ENCODE measurements around the gene LDB2.
"Not testable (repeated sequence)": the region's sequence is repeated elsewhere in the genome, so short reads cannot be mapped to it uniquely, and the experiment has no call there.

LDB2 gene

DNA sequence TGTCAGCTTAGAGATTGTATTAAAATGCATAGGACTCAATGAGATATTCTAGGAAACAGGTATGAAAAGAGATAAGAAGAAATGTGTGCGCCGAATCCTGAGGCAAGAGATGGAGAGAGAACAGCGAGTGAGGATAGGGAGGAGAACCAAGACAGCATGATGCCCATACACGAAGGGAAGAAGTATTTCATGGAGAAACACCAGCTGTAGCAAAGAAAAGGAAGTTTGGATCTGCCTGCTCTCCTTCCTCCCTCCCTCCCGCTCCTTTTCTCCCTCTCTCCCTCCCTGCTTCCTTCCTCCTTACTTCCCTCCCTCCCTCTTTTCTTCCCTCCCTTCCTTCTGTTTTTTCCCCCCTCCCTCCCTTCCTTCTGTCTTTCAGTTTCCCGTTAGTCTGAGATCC, 353.6 kb downstream of the LDB2 start:
- no peak for DNase-seq (ENCODE audit: low spot score)

DNA sequence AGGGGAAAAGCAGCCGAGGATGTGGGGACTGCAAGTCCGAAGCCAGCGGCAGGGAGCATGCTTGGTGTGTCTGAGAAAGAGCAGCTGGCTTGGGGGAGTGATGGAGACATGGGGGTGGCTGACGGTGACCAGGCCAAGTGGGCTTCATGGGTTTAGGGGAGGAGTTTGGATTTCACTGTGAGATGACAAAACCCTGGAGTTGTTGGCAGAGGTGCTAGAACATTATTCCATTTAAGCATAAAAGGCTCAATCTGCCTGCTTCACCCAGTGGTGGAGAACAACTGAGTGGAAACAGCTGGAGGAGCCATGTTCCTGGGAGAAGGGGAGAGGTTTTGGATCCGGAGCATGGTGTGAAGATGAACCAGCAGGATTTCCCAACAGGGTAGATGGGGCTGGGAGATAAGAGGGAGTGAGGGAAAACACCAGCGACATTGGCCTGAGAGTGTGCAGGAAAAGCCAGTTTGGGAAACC, 354.2 kb downstream of the LDB2 start:
- DNase-seq (ENCODE audit: low spot score), result no peak

DNA sequence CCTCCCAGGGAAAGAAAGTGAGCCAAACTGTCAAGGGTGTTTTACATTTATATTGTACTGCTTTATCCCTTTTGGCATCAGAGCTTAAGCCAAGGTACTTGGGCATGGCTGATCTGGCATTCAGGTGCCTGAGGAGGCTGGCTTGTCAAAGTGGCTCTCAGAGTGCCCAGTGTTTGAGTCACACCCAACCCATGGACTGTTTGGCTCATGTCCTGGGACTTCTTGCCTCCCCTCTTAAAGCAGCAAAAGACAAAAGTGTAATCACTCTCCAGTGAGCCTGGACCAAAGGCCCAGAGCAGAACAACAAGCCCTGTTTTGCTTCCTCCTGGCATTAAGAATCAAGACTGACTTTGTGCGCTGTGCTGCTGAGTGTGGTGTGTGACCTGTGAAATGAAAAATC, 360.5 kb downstream of the LDB2 start:
- no peak for DNase-seq (ENCODE audit: low spot score)

DNA sequence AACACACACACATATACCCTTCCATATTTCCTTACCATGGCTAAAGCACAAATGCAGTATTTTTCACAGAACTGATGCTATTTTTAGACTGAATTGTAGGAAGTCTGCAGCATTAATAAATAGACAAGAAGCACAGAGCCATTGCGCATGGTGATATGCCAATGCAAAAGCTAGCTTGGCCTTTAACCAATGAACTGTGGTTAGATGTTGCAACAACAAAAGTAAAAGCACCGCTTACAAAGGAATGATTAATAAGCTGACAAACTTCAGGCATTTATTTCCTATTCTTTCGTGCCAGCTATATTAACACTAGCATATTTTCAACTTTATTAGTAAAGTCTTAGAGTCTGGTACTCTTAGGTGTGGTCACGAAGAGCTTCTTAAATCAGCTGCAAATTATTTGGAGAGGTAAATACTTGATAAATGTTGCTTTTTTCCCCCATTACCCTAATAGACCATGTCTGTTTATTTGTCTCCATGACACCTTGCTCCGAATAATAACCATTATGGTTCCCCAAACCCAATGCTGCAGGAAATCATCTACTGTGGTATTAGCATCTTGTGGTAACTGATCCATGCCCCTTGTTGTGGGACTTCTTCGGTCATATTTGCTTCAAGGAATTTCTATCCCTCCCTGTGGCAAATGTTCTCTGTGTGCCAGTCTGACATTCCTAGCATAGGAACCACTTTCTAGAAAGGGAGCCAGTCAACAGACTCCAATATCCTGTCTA, 366.0 kb downstream of the LDB2 start:
- DNase-seq (ENCODE audit: low spot score), result no peak

DNA sequence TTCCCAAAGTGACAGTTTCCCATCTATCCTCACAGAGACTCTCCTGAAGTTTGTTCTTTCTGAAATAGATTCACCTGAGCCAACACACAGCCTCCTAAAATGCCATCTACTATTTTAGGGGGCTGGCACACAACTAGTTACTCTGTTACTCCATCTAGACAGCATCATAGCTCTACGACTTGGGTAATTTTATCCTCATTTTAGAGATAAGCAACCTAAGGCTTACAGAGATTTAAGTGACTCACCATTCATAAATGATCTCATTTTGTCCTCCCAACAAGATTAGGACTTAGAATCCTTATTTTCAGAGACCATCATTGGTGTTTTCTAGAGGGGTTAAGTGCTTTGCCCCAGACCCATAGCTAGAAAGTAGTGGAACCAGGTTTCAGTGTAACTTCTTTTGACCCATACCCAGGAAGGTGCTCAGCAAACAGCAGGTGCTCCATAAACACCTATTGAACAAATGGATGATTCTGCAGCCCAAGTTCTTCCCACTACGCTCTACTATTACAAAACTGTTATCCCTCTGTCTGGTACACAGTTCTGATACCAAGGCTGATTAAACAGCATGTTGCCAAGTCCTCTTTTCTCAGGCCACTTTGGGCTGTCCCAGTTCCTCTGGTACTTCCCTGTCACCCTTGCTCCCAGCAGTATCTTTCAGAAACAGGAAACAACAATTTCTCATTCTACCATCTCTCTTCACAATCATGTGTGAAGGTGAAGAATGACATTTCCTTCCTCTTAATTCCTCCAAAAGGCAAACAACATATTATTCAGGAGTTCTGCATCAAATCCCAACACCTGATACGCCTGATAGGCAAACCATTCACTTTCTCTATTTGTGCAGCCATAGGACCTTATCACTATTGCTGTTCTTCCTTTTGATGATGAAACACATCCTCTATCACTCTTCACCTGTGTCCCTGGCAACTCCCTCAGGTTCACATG, 367.5 kb downstream of the LDB2 start:
- DNase-seq (ENCODE audit: low spot score), result no peak

DNA sequence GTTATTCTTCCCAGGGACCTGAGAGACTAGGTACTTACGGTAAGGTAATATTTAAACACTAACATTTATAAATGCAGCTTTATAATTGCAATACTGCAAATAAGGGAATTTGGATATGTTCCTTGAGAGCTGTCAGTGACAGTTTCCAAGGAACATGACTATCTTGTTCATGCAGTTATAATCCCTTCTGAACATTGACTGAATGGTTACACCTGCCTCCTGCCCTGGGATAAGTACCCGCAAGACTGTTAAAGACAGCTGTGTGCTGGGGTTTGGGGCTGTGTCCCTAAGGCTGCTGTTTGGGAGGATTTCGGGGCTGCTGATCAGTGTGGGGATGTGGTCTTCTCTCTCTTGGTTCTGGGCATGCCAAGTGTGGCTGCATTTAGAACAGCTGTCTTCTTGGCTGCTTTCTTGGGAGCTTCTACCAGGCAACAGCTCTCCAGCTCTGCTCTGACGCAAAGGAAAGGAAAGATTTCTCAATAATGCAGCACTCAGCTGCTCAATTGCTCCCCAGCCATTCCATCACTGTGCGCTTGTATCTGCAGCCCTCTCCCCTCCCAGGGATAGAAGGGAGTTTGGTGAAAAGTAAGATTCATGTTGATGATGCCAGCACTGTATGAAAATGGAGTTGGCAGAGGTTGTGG, 373.4 kb downstream of the LDB2 start:
- DNase-seq (ENCODE audit: low spot score), result no peak

DNA sequence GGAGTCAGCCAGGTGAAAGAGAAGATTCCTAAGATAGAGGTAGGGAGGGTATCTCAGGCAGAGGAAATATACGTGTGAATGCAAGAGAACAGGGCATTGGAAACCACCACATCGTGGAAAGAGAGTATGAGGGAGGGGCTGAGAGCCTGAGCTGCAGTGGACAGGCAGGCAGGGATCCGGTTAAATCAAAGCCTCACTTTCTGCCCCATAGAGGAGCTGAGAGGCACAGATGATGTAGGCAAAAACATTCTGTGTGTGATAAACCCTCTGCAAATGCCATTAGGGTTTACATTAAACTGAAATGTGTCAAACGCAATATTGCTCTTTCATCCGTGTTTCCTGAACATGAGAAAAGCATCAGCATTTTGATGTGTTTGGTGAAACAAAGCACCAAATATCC, 374.0 kb downstream of the LDB2 start:
- no peak for DNase-seq (ENCODE audit: low spot score)

DNA sequence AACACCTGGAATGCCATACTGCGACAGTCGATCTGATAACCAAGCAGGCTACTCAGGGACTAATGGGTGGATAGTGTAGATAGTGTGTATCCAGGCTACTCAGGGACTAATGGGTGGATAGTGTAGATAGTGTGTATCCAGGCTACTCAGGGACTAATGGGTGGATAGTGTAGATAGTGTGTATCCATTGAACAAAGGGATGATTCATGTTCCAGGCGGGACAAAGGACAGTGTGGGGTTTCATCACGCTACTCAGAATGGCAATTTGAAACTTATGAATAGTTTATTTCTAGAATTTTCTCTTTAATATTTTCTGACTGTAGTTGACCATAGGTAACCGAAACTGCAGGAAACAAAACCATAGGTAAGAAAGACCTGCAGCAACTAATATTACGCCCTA, 374.9 kb downstream of the LDB2 start:
- not testable (repeated sequence) for DNase-seq (ENCODE audit: low spot score)

DNA sequence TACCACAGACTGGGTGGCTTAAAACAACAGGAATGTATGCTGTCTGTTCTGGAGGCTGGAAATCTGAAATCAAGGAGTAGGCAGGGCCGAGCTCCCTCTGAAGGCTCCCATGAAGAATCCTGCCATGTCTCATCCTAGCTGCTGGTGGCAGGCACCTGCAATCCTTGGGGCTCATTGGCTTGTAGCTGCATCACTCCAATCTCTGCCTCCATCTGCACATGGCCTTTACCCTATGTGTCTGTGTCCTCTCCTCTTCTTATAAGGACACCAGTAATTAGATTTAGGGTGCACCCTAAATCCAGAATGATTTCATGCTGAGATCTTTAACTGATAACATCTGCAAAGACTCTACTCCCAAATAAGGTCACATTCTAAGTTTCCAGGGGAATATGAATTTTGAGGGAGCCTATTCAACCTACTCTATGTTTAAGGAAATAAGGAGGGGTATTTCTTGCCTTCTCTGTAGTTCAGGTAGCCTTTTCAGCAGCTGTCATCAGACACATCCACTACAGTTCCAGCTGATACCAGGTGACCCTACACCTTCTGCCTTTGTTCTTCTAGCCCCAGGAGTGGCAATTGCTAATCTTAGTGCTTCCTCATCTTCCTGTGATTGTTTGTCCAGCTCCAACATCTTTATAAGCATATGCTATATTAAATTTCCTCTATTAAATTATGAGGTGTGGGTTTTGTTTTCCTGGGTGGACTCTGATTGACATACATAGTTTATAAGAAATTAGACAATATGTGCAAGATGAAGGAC, 377.1 kb downstream of the LDB2 start:
- no peak for DNase-seq (ENCODE audit: low spot score)

DNA sequence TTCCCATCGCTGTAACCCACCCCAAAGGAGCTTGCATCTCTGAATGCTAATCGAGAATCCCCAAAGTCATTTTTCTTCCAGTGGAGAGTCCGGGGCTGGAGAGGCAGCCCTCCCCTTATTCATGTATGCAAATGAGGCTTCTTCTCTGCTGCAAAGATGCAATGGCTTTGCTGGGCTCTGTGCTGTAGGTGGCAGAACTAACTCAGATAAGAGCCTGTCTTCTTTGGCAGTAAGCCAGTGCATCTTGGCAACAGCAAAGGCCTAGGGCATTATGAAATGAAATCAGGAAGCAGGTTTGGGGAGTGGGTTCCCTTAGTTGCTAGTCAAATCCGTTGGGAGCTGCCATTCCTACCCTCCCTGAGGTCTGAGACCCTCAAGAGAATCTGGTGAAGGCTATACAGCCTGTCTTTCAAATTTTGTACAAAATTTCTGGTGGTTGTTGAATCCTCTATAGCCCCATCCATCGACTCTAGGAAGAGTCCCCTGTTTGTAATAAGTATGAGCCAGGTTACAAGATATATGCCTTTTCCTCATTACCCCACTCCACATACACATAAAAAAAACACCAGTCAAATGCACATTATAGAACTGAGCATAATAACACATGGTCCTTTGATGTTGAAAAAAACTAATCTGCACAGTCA, 381.5 kb downstream of the LDB2 start:
- DNase-seq (ENCODE audit: low spot score), result no peak

DNA sequence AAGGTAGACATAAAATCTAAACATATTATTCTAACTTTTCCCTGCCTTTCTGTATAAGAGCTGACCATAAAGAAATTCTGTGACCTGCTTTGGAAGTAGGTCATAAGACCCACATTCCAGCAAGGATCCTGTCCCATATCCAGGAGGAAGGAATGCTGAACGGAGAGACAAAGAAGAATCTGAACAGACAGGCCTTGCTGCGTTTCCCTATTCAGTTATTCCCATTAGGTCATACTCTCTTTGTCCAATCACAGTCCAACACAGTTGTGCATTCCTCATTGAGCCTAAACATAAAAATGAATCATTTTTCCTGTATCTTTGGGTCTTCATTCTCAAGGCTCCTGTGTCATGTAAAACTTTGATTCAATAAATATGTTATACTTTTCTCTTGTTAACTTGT, 384.6 kb downstream of the LDB2 start:
- DNase-seq (ENCODE audit: low spot score), result no peak

DNA sequence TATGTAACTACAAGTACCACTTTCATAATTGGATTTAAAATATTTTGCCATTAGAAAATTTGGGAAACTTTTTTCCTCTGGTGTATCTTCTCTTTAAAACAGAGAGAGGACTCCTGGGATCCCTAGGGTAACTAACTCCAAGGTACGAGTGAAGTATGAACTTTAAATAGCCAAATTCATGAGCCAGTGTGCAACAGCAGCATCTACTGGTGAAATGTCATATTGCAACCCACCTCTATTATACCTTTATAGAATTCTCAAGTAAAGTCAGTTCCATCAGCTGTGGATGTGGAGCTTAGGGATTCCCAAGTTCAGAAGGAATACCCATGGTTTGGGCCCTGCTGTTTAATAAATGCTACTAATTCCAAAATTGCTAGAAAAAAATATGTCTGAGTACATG, 389.5 kb downstream of the LDB2 start:
- DNase-seq (ENCODE audit: low spot score), result no peak

DNA sequence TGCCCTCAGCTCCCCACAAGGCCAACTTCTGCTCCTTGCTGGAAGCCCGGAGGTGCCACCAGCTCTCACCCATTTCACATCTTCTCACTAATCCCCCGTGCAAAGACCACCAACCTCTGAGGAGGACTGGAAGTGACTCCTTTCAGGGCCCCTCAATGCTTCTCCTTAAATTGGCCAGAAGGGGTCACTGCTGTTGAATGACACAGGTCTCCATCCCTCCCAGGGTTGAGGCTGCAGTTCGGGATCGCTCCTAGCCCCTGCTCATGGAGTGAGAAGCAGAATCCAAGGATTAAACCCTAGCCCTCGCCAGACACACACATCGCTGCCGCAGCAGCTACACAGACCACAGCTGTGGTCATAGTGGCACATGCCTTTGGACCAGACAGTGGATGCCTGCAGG, 392.7 kb downstream of the LDB2 start:
- no peak for DNase-seq (ENCODE audit: low spot score)

DNA sequence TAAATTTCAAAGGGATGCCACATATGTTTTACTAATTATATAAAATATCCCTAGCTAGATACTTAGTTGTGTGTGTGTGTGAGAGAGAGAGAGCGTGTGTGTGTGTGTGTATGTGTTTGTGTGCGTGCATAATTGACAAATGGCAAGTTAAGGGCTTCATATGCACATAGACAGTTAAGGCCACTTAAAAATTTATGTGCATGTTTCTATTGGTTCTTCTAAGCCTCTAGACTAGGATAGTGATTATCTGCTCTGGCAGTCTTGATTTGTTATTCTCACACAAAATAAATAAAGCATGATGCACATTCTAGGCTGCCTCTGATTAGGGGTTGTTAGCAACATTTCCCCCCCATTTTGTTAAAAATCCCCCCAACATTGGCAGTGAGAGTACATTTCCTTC, 393.2 kb downstream of the LDB2 start:
- DNase-seq (ENCODE audit: low spot score), result no peak

DNA sequence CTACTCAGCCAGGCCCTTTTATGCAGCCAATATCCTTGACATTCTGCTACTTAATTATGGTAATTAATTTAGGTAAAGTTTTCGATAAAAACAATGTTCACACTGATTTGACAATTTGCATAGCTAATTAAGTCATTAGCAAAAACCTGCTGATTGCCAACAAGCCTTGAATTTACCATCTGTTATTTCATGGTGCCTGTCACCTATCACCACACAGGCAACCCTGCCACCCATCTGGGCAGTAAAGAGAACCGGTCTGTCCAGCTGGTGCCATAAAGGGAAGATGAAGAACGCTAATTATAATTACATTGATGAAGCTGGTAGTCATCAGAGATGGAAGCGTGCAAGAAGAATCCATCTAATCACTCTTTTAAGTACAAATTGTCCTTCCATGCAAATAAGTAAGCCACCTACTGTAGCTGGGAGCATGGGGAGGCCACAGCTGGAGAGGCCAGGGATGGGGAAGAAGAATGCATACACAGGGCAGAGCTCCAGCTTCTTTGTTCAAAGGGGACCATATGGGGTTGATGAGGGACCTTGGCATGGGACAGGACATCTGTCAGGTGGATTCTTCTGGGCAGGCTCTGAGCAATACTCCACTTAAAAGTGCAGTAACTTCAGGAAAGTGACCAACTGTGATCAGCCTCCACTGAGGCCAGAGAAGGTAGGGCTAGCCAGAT, 394.9 kb downstream of the LDB2 start:
- no peak for DNase-seq (ENCODE audit: low spot score)

DNA sequence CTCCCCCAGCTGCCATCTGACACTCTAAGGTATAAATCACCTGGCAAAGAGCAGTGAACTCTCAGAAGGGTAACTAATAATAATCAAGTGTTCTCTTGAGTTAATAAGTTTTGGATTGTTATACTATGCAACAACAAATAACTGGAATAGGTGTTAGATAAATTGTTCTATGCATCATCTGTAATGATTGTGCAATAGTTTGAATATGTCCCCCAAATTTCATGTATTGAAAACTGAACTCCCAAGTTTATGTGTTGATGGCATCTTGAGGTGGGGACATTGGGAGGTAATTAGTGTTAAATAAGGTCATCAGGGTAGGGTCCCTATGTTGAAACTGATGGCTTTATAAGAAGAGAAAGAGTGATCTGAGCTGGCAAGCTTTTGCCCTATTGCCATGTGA, 399.5 kb downstream of the LDB2 start:
- no peak for DNase-seq (ENCODE audit: low spot score)

DNA sequence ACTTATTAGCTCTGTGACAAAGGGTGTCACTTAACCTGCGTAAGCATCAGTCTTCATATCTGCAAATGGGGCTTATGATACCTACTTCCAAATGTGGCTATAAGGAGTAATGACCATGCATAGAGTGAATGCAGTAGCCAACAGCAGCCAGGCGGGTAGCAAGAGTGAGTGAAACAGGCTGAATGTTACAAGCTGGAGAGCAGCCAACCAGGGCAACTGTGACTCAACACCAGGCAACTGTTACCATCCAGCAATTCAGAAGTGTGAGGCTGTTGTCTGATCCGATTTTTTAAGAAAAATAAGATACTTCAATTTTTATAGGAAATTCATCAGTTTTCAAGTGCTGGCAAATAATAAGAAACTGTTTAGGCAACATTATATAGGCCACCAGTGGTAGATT, 401.9 kb downstream of the LDB2 start:
- DNase-seq (ENCODE audit: low spot score), result no peak

DNA sequence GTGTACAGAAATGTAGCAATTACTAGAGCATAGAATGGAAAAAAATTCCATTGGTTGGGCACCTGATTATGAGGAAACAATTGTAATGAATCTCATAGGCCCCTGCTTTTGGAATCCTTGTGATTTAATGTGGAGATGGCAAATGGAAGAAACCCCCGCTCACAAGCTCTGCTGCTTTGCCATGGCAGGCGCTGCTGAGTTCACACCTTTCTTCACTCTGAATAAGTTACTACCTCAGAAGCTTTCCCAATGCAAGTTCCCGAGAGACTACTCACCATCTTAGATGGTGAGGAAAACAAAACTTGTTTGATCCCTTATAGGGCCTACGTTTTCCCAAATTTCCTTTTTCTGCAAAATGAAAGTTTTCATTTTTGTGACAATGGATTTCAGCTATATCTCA, 405.6 kb downstream of the LDB2 start:
- DNase-seq (ENCODE audit: low spot score), result no peak

DNA sequence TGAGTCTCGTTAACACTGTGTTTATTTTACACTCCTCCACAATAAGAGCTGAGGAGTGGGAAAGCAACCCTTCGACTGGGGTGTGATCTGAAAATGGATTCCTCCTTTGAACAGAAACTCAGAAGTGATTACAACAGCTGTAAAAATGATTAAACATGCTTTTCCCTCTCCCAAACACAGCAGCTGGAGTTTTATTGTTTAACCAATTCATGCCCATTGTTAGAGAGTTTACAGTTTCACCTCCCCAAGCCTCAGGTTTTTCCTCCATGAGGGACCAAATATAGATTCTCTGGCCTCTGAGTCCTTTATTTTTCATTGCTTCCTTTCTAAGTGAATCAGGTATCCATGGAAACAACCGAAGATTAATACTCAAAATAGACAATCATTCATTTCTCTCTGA, 409.2 kb downstream of the LDB2 start:
- DNase-seq (ENCODE audit: low spot score), result no peak

DNA sequence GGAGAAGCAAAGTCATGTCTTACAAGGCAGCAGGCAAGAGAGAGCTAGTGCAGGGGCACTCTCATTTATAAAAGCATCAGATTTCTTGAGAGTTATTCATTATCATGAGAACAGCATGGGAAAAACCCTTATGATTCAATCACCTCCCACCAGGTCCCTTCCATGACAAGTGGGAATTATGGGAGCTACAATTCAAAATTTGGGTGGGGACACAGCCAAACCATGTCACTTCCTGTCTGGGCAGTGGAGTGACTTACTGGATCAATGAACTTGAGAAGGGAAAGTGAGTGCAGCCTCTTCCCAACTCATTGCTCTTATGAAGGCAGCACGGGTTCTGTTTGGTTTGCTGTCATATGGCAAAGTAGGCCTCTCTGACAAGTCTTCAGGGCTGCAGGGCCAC, 410.4 kb downstream of the LDB2 start:
- no peak for DNase-seq (ENCODE audit: low spot score)

DNA sequence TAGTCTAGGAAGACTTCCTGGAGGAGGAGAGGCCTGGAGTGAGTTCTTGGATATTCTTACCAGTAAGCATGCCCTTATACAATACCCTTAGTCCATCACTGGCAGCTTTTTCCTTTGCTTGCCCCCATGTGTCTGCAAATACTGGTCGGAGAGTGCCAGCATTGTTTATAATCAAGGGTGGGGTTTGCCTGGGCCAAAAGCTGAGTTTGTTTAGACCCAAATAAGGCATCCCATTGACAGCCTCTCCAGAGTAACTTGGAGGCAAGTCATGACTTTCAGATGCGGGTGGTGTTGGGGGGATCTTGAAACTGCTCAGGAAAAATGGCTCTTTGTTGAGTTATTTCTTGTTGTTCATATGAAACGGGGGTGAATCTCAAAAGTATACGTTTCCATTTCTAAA, 413.7 kb downstream of the LDB2 start:
- no peak for DNase-seq (ENCODE audit: low spot score)

Measured in hematopoietic multipotent progenitor cell treated with erythropoietin and hydrocortisone succinate and interleukin-3 and kit ligand, for 17 days (in vitro differentiated cells).